ENCODE data around the gene RIOK3. TPM values are rescaled to one million over a fixed set of nuclear protein-coding genes. Genes with fewer than 3 reads are reported as not detected.

The RIOK3 gene
- total RNA-seq, 1 donor from 2014 or later: 55.7 TPM

Small RNAs within 50 kb of the gene (small RNA-seq; reads per million reads assigned to genes)
- not detected for gene AC026634.1
- gene RF00019: not detected

Other genes with a start within 250 kb of the RIOK3 start
- gene RMC1, start 50.2 kb downstream of the RIOK3 start, total RNA-seq: 37.0 TPM
- 25.3 TPM for gene NPC1, start 133.2 kb downstream of the RIOK3 start, total RNA-seq
- 1.2 TPM for gene ANKRD29, start 209.6 kb downstream of the RIOK3 start, total RNA-seq
- gene LAMA3, start 236.2 kb downstream of the RIOK3 start, total RNA-seq: 1.4 TPM

Measured in occipital lobe (tissue), 2 donors.